Caco-2 (cell line): ENCODE data around the gene CCL18. TPM values are rescaled to one million over a fixed set of nuclear protein-coding genes. Genes with fewer than 3 reads are reported as not detected.

Source experiments
- BruUV-seq: library from RNA; stranded (reverse); fragments of 400-500 nt; replicated peaks from 2 replicates; lab custom pipeline; 2021; lab: Mats Ljungman, UMichigan
- CTCF ChIA-PET: fragments of 300-600 bp; sonication (Branson Sonifier 250); formaldehyde crosslinking; loops from one replicate; lab custom pipeline; 2022; ENCODE audit warnings: antibody characterized with exemption; lab: Charles Lee
- POLR2A ChIA-PET: fragments of 300-600 bp; sonication (Branson Sonifier 250); formaldehyde crosslinking; loops from one replicate; lab custom pipeline; 2022; ENCODE audit warnings: antibody characterized with exemption; lab: Charles Lee
- DNase-seq, 2 experiments: peaks; one replicate each; pipeline versions ENCODE4 v3.0.0 to v3.0.0-alpha.2; 2020 to 2022
- H3K27me3 ChIP-seq: replicated peaks from 2 replicates; pipeline ENCODE4 v1.6.0; 2011; ENCODE audit warnings: low read length; ENCODE audit not compliant: control insufficient read depth, insufficient read depth
- H3K36me3 ChIP-seq: 2 replicates; pipeline ENCODE4 v1.5.1; 2011; ENCODE audit warnings: low read length; ENCODE audit not compliant: control insufficient read depth, insufficient read depth
- H3K4me1 ChIP-seq: fragments of 250-450 bp; sonication (Bioruptor Pico); 2 replicates; pipeline ENCODE4 v1.5.1; 2020; ENCODE audit warnings: mild to moderate bottlenecking
- H3K4me3 ChIP-seq: 2 replicates; pipeline ENCODE4 v1.5.1; 2011; ENCODE audit warnings: low read depth, mild to moderate bottlenecking, control low read depth, low read length
- H3K9me3 ChIP-seq: fragments of 250-450 bp; sonication (Bioruptor Pico); 2 replicates; pipeline ENCODE4 v1.5.1; 2020; ENCODE audit warnings: mild to moderate bottlenecking, moderate library complexity
- H3K27ac Mint-ChIP-seq: one replicate; pipeline ENCODE4 v1.8.0; 2022; ENCODE audit warnings: mixed read lengths; ENCODE audit not compliant: unreplicated experiment
- H3K27me3 Mint-ChIP-seq: one replicate; pipeline ENCODE4 v1.8.0; 2022; ENCODE audit warnings: mixed read lengths; ENCODE audit not compliant: insufficient read depth, unreplicated experiment
- H3K36me3 Mint-ChIP-seq: one replicate; pipeline ENCODE4 v1.8.0; 2022; ENCODE audit warnings: mild to moderate bottlenecking, mixed read lengths; ENCODE audit not compliant: insufficient read depth, unreplicated experiment
- H3K4me1 Mint-ChIP-seq: one replicate; pipeline ENCODE4 v1.8.0; 2022; ENCODE audit warnings: low read depth, mixed read lengths; ENCODE audit not compliant: unreplicated experiment
- H3K4me3 Mint-ChIP-seq: one replicate; pipeline ENCODE4 v1.8.0; 2022; ENCODE audit warnings: mild to moderate bottlenecking, moderate library complexity, mixed read lengths; ENCODE audit not compliant: unreplicated experiment
- H3K9me3 Mint-ChIP-seq: one replicate; pipeline ENCODE4 v1.8.0; 2022; ENCODE audit warnings: mixed read lengths; ENCODE audit not compliant: unreplicated experiment
- CTCF ChIP-seq, 2 experiments: fragments of 200-600 bp in 1 of 2; IDR thresholded peaks; 1 replicate in 1 of 2; 2 replicates in 1 of 2; pipeline versions ENCODE4 v1.5.1 to v1.8.0; 2011 to 2022; ENCODE audit warnings: antibody characterized with exemption in 1 of 2, control low read depth in 1 of 2, inconsistent platforms in 1 of 2, low read depth in 1 of 2, low read length in 1 of 2, mild to moderate bottlenecking in 1 of 2, moderate library complexity in 1 of 2; ENCODE audit not compliant: insufficient read depth in 1 of 2, severe bottlenecking in 1 of 2, unreplicated experiment in 1 of 2
- intact Hi-C: fragments of 100-400 bp; cut with micrococcal nuclease; formaldehyde crosslinking; loops from one replicate; pipeline ENCODE4 v1.10.0; 2022; ENCODE audit not compliant: unreplicated experiment
- total RNA-seq: library from RNA; stranded (reverse); gene quantifications from 2 replicates; pipeline ENCODE4 v1.2.3, GENCODE V29; 2022

The CCL18 gene
- total RNA-seq, 1 experiment from 2014 or later, result not detected

- H3K27me3 ChIP-seq, result no peaks in the 10 kb centered on the region
- BruUV-seq, result no TSS peak
- Mint-ChIP-seq H3K4me1 (no peaks in the 10 kb centered on the region), H3K27ac (no peak overlapping the region), H3K36me3 (no peaks in the 10 kb centered on the region), H3K27me3 (peaks cover 14% of the 10 kb centered on the region), H3K4me3 (no peak overlapping the region), H3K9me3 (no peaks in the 10 kb centered on the region)
- CTCF ChIA-PET, result no interaction called here
- no peaks in the 10 kb centered on the region for H3K9me3 ChIP-seq
- intact Hi-C loops, result no loop called here
- no peak for DNase-seq
- POLR2A ChIA-PET, result no interaction called here
- H3K4me3 ChIP-seq, result no peak overlapping the region
- no peaks in the 10 kb centered on the region for H3K4me1 ChIP-seq
- no peaks in the 10 kb centered on the region for H3K36me3 ChIP-seq
- TF ChIP-seq CTCF (IDR thresholded peaks at IDR 0.05; ENCODE audit: insufficient read depth in 1 of 2, low read depth in 1 of 2, low read length in 1 of 2, severe bottlenecking in 1 of 2, unreplicated experiment in 1 of 2), result no peak
These were observed 39.8 kb upstream of the CCL18 start for GRCh38 chr17:36024106-36024869.

GRCh38 chr17:36027761-36028160 lies 36.3 kb upstream of the CCL18 start:
- Mint-ChIP-seq H3K9me3 (no peaks in the 10 kb centered on the region), H3K27me3 (peaks cover 13% of the 10 kb centered on the region), H3K36me3 (no peaks in the 10 kb centered on the region), H3K27ac (no peak overlapping the region), H3K4me3 (no peak overlapping the region), H3K4me1 (peaks cover 10% of the 10 kb centered on the region)
- POLR2A ChIA-PET, result no interaction called here
- Histone ChIP-seq H3K4me3 (no peak overlapping the region), H3K27me3 (no peaks in the 10 kb centered on the region; the same call in none of the 2 replicates), H3K9me3 (no peaks in the 10 kb centered on the region), H3K4me1 (no peaks in the 10 kb centered on the region), H3K36me3 (no peaks in the 10 kb centered on the region)
- DNase-seq, result no peak
- no TSS peak for BruUV-seq
- no peak for TF ChIP-seq CTCF (IDR thresholded peaks at IDR 0.05; ENCODE audit: insufficient read depth in 1 of 2, low read depth in 1 of 2, low read length in 1 of 2, severe bottlenecking in 1 of 2, unreplicated experiment in 1 of 2)
- CTCF ChIA-PET, result no interaction called here
- intact Hi-C loops, result no loop called here

GRCh38 chr17:36030956-36031355 lies 33.1 kb upstream of the CCL18 start:
- ChIA-PET CTCF (no interaction called here), POLR2A (no interaction called here)
- no peaks in the 10 kb centered on the region for H3K9me3 ChIP-seq
- H3K27me3 ChIP-seq, result no peaks in the 10 kb centered on the region; the same call in none of the 2 replicates
- H3K36me3 ChIP-seq, result no peaks in the 10 kb centered on the region
- TF ChIP-seq CTCF (IDR thresholded peaks at IDR 0.05; ENCODE audit: insufficient read depth in 1 of 2, low read depth in 1 of 2, low read length in 1 of 2, severe bottlenecking in 1 of 2, unreplicated experiment in 1 of 2), result no peak
- no peak overlapping the region for H3K4me3 ChIP-seq
- H3K4me3 Mint-ChIP-seq, result no peak overlapping the region
- H3K9me3 Mint-ChIP-seq, result no peaks in the 10 kb centered on the region
- intact Hi-C loops, result no loop called here
- no peak for DNase-seq
- H3K36me3 Mint-ChIP-seq, result no peaks in the 10 kb centered on the region
- peaks cover 10% of the 10 kb centered on the region for H3K4me1 Mint-ChIP-seq
- H3K27ac Mint-ChIP-seq, result no peak overlapping the region
- peaks cover 16% of the 10 kb centered on the region for H3K27me3 Mint-ChIP-seq
- H3K4me1 ChIP-seq, result no peaks in the 10 kb centered on the region
- BruUV-seq, result no TSS peak
